ENCODE measurements around the gene ARPC2. TPM values are rescaled to one million over a fixed set of nuclear protein-coding genes. Genes with fewer than 3 reads are reported as not detected.

Gene ARPC2
- total RNA-seq, 1 donor from 2014 or later = 458 TPM

GRCh38 chr2:218282173-218282991 lies 65.4 kb downstream of the ARPC2 start:
- H3K4me3 ChIP-seq (ENCODE audit: low read depth, low read length) = no peak overlapping the region
- TF ChIP-seq, protein P1, sequence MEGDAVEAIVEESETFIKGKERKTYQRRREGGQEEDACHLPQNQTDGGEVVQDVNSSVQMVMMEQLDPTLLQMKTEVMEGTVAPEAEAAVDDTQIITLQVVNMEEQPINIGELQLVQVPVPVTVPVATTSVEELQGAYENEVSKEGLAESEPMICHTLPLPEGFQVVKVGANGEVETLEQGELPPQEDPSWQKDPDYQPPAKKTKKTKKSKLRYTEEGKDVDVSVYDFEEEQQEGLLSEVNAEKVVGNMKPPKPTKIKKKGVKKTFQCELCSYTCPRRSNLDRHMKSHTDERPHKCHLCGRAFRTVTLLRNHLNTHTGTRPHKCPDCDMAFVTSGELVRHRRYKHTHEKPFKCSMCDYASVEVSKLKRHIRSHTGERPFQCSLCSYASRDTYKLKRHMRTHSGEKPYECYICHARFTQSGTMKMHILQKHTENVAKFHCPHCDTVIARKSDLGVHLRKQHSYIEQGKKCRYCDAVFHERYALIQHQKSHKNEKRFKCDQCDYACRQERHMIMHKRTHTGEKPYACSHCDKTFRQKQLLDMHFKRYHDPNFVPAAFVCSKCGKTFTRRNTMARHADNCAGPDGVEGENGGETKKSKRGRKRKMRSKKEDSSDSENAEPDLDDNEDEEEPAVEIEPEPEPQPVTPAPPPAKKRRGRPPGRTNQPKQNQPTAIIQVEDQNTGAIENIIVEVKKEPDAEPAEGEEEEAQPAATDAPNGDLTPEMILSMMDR (conservative IDR thresholded peaks at IDR 0.05; ENCODE audit: low read depth, low read length) = no peak
- no peak for DNase-seq (ENCODE audit: low read depth)

DNA sequence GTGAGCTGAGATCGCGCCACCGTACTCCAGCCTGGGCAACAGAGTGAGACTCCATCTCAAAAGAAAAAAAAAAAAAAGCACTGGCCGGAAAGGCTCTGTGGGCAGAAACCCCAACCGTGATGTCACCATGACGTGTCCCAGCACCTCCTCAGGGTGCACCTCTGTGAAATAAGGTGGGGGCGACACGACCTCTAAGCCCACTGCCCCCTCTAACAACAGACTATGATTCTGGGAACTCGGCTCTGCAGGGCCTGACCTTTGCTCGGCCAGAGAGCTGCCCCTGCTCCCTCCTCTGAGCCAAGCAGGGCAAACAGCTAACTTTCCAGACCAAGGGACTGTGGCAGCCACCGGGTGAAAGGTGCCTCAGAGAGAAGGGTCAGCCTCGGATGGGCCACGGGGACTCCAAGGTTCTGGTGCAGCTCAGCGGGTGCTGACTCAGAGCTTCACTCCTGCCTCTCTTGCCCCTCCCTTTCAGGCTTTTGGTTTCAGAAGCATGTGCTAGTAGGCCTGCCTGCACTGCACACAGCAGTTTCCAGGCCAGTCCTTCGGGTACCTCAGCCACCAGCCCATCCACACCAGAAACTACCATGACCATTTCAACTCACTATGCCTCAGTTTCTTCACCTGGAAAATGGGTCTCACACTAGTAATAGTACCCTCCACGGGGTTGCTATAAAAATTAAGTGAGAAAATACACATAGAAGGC lies 67.3 kb downstream of the ARPC2 start:
- TF ChIP-seq, protein P1 (conservative IDR thresholded peaks at IDR 0.05; ENCODE audit: low read depth, low read length) = no peak
- no peak overlapping the region for H3K4me3 ChIP-seq (ENCODE audit: low read depth, low read length)

DNA sequence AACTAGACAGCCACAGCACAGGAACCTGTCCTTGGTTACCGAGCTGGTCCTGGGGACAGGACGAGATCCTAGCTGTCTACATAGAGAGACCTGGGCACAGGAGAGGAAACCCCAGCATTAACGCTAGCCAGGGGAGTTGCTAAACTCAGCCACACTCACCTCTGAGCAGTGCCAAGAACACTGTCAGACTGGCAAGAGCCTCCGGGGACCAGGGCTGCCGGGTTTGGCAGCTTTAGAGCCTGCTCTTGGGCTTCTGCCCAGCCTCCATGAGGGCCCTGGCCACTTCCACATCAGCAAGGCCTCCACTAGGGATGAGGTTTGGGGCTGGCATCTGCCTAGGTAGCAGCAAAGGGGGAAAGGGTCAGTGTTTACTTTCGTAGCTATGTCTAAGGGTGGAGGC lies 68.6 kb downstream of the ARPC2 start:
- TF ChIP-seq, protein P1 (conservative IDR thresholded peaks at IDR 0.05; ENCODE audit: low read depth, low read length) = no peak
- no peak for DNase-seq (ENCODE audit: low read depth)
- H3K4me3 ChIP-seq (ENCODE audit: low read depth, low read length) = peak overlapping the region; percentile 58

More for the DNA sequence above, 67.3 kb downstream of the ARPC2 start:
- no peak for DNase-seq (ENCODE audit: low read depth)

- TF ChIP-seq, protein P1 (conservative IDR thresholded peaks at IDR 0.05; ENCODE audit: low read depth, low read length) = no peak
- H3K4me3 ChIP-seq (ENCODE audit: low read depth, low read length) = peak overlapping the region; percentile 58
- peak; percentile 86 for DNase-seq (ENCODE audit: low read depth)
Observed at GRCh38 chr2:218286570-218287459, 69.8 kb downstream of the ARPC2 start.

DNA sequence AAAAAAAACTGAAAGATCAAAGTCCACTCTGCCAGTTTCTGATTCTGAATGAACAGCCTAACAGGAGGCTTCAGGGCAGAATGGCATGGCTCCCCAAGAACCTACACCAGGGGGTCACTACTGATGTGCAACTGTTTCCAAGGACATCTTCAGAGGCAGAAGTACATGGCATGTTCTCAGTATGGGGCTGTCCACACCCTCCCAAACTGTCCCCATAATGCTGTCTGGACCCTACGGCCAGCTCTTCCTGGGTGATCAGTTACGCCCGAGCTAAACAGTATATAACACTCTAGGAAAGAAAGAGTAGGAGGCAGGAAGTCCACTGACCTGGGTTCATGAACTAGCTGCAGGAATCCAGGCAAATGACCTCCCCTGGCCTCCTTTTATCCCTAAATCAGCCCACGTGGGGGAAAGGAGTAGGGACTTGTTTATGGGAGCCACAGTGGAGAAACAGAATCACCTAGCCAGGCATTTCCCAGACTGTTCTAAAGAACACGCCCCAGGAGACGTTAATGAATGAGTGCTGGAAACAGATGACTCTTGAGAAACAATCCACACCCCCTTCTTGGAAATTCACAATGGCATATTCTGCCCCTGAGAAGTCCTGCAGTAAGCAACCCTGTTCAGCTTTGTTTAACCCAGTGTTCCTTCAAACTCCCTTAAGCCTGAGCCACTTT lies 72.8 kb downstream of the ARPC2 start:
- peak overlapping the region; percentile 72 for H3K4me3 ChIP-seq (ENCODE audit: low read depth, low read length)
- TF ChIP-seq, protein P1 (conservative IDR thresholded peaks at IDR 0.05; ENCODE audit: low read depth, low read length) = no peak
- DNase-seq (ENCODE audit: low read depth) = peak; percentile 61

All from epithelial cell of proximal tubule (primary cell).